H1 (cell line): Measurements from ENCODE around the gene ADGRL3. TPM values are rescaled to one million over a fixed set of nuclear protein-coding genes. Genes with fewer than 3 reads are reported as not detected.

ENCODE experiments used
- CTCF ChIA-PET: fragments of 300-600 bp; sonication (Branson Sonifier 250); formaldehyde crosslinking; loops from one replicate; lab custom pipeline; 2021; ENCODE audit not compliant: partially characterized antibody; lab: Charles Lee
- POLR2A ChIA-PET: fragments of 300-600 bp; sonication (Branson Sonifier 250); formaldehyde crosslinking; loops from one replicate; lab custom pipeline; 2021; ENCODE audit warnings: inconsistent platforms; ENCODE audit not compliant: partially characterized antibody; lab: Charles Lee
- DNase-seq, 2 experiments: peaks; one replicate each; pipeline versions ENCODE4 v3.0.0 to v3.0.0-alpha.2; 2010 to 2022; ENCODE audit warnings: low spot score in 2 of 2, low read depth in 1 of 2, mixed read lengths in 1 of 2
- FAIRE-seq: peaks from 2 replicates; lab custom pipeline; 2011; peaks lifted over from hg19 to GRCh38; lab: Jason Lieb, UNC
- H2AFZ ChIP-seq: 2 replicates; pipeline ENCODE4 v1.8.1; 2012; ENCODE audit warnings: low read length, inconsistent platforms
- H2AK5ac ChIP-seq: 2 replicates; pipeline ENCODE4 v1.6.1; 2013; ENCODE audit warnings: low read depth, low read length
- H2BK120ac ChIP-seq: replicated peaks from 2 replicates; pipeline ENCODE3; 2013; ENCODE audit warnings: low read depth, low read length, inconsistent platforms
- H2BK12ac ChIP-seq: 2 replicates; pipeline ENCODE4 v1.6.1; 2013; ENCODE audit warnings: low read depth, low read length
- H2BK15ac ChIP-seq: 2 replicates; pipeline ENCODE4 v1.6.1; 2013; ENCODE audit warnings: low read length
- H2BK20ac ChIP-seq: 2 replicates; pipeline ENCODE4 v1.6.1; 2013; ENCODE audit warnings: low read length
- H2BK5ac ChIP-seq: 2 replicates; pipeline ENCODE4 v1.6.1; 2013; ENCODE audit warnings: low read depth, low read length
- H3K14ac ChIP-seq: 2 replicates; pipeline ENCODE4 v1.6.1; 2013; ENCODE audit warnings: inconsistent platforms; ENCODE audit not compliant: insufficient read length
- H3K18ac ChIP-seq: 2 replicates; pipeline ENCODE4 v1.6.1; 2013; ENCODE audit warnings: low read length; ENCODE audit errors: extremely low read depth
- H3K23ac ChIP-seq: 2 replicates; pipeline ENCODE4 v1.6.1; 2013; ENCODE audit warnings: inconsistent platforms; ENCODE audit not compliant: insufficient read length
- H3K23me2 ChIP-seq: 2 replicates; pipeline ENCODE4 v1.6.1; 2013; ENCODE audit warnings: low read depth, low read length
- H3K27ac ChIP-seq: 2 replicates; pipeline ENCODE4 v1.6.1; 2011; ENCODE audit warnings: low read depth, low read length, inconsistent platforms
- H3K27me3 ChIP-seq, 4 experiments: replicated peaks in 1 of 4; 1 replicate in 1 of 4; 2 replicates in 3 of 4; pipeline versions ENCODE4 v1.6.1 to v1.8.1; 2011 to 2013; ENCODE audit warnings: low read length in 3 of 4, mild to moderate bottlenecking in 3 of 4, inconsistent platforms in 2 of 4, mixed read lengths in 2 of 4, moderate library complexity in 1 of 4; ENCODE audit not compliant: control insufficient read depth in 3 of 4, insufficient read depth in 3 of 4; ENCODE audit errors: extremely low read depth in 1 of 4
- H3K36me3 ChIP-seq, 4 experiments: 2 replicates each; pipeline versions ENCODE4 v1.6.1 to v1.8.1; 2011 to 2013; ENCODE audit warnings: mild to moderate bottlenecking in 4 of 4, low read length in 3 of 4, moderate library complexity in 2 of 4, control low read depth in 1 of 4, inconsistent platforms in 1 of 4; ENCODE audit not compliant: insufficient read depth in 4 of 4, control insufficient read depth in 2 of 4
- H3K4ac ChIP-seq: replicated peaks from 2 replicates; pipeline ENCODE3; 2013; ENCODE audit warnings: low read length, low read depth, mixed read lengths, inconsistent platforms; ENCODE audit not compliant: insufficient read length
- H3K4me1 ChIP-seq, 4 experiments: replicated peaks in 1 of 4; 1 replicate in 1 of 4; 2 replicates in 3 of 4; pipeline versions ENCODE4 v1.6.1 to v1.8.1; 2011 to 2013; ENCODE audit warnings: low read length in 3 of 4, inconsistent platforms in 2 of 4, mixed read lengths in 1 of 4; ENCODE audit not compliant: insufficient read depth in 4 of 4, control insufficient read depth in 3 of 4
- H3K4me2 ChIP-seq, 2 experiments: 2 replicates each; pipeline versions ENCODE4 v1.6.1 to v1.8.1; 2011 to 2013; ENCODE audit warnings: low read depth in 2 of 2, low read length in 2 of 2, control low read depth in 1 of 2, inconsistent platforms in 1 of 2, mild to moderate bottlenecking in 1 of 2; ENCODE audit not compliant: insufficient read depth in 1 of 2
- H3K4me3 ChIP-seq, 4 experiments: fragments of 200-600, 300-600 bp in 1 of 4; sonication (generic), shearing (Covaris generic), sonication (Bioruptor Twin) in 1 of 4; 2 replicates each; pipeline versions ENCODE4 v1.5.1 to v1.8.1; 2011 to 2016; ENCODE audit warnings: low read length in 4 of 4, low read depth in 3 of 4, control low read depth in 2 of 4, inconsistent platforms in 2 of 4, mild to moderate bottlenecking in 2 of 4, mixed read lengths in 1 of 4, moderate library complexity in 1 of 4; ENCODE audit not compliant: insufficient read depth in 2 of 4; ENCODE audit errors: extremely low read depth in 1 of 4
- H3K56ac ChIP-seq: replicated peaks from 2 replicates; pipeline ENCODE3; 2013; ENCODE audit warnings: low read depth, mild to moderate bottlenecking, mixed read lengths, low read length, inconsistent platforms; ENCODE audit not compliant: insufficient read length
- H3K79me1 ChIP-seq: 2 replicates; pipeline ENCODE4 v1.6.1; 2013; ENCODE audit warnings: low read depth, low read length, control low read depth
- H3K79me2 ChIP-seq, 2 experiments: 2 replicates each; pipeline versions ENCODE4 v1.6.1 to v1.8.1; 2012 to 2013; ENCODE audit warnings: low read length in 2 of 2, mild to moderate bottlenecking in 2 of 2, inconsistent platforms in 1 of 2; ENCODE audit not compliant: insufficient read depth in 2 of 2, control insufficient read depth in 1 of 2
- H3K9ac ChIP-seq, 4 experiments: replicated peaks in 1 of 4; 1 replicate in 1 of 4; 2 replicates in 3 of 4; pipeline versions ENCODE4 v1.6.1 to v1.8.1; 2011 to 2013; ENCODE audit warnings: low read depth in 3 of 4, low read length in 3 of 4, control low read depth in 2 of 4, mild to moderate bottlenecking in 2 of 4, moderate library complexity in 2 of 4, inconsistent platforms in 1 of 4; ENCODE audit errors: extremely low read depth in 1 of 4
- H3K9me3 ChIP-seq, 2 experiments: 2 replicates each; pipeline versions ENCODE4 v1.6.1 to v1.8.1; 2012 to 2013; ENCODE audit warnings: mild to moderate bottlenecking in 2 of 2, moderate library complexity in 2 of 2, control low read depth in 1 of 2, inconsistent platforms in 1 of 2, low read depth in 1 of 2, low read length in 1 of 2, mixed read lengths in 1 of 2; ENCODE audit not compliant: insufficient read depth in 2 of 2
- H4K20me1 ChIP-seq, 2 experiments: replicated peaks in 1 of 2; 2 replicates each; pipeline versions ENCODE3 to v1.8.1; 2011 to 2013; ENCODE audit warnings: inconsistent platforms in 2 of 2, low read length in 2 of 2, mild to moderate bottlenecking in 1 of 2; ENCODE audit not compliant: insufficient read depth in 2 of 2, control insufficient read depth in 1 of 2
- H4K5ac ChIP-seq: 2 replicates; pipeline ENCODE4 v1.6.1; 2013; ENCODE audit warnings: low read length, low read depth, mixed read lengths, inconsistent platforms; ENCODE audit not compliant: insufficient read length
- H4K8ac ChIP-seq: 2 replicates; pipeline ENCODE4 v1.8.0; 2013; ENCODE audit warnings: mild to moderate bottlenecking, moderate library complexity, low read length, inconsistent platforms; ENCODE audit not compliant: insufficient read depth; ENCODE audit errors: extremely low read depth
- H4K91ac ChIP-seq: replicated peaks from 2 replicates; pipeline ENCODE3; 2013; ENCODE audit warnings: low read length, mixed read lengths, inconsistent platforms; ENCODE audit not compliant: insufficient read length
- ATF3 ChIP-seq: IDR thresholded peaks from 2 replicates; pipeline ENCODE4 v1.6.1; 2011; ENCODE audit warnings: low read depth, mild to moderate bottlenecking, low read length; ENCODE audit not compliant: insufficient read depth
- BRCA1 ChIP-seq: IDR thresholded peaks from 2 replicates; pipeline ENCODE4 v1.6.1; 2012; ENCODE audit warnings: low read depth, low read length, improper control_type of control experiment
- CBX8 ChIP-seq: fragments of 300-800, 300-1000 bp; sonication (generic); IDR thresholded peaks from 2 replicates; pipeline ENCODE4 v1.7.1; 2016; ENCODE audit warnings: low read depth, low read length, borderline replicate concordance
- CHD2 ChIP-seq: IDR thresholded peaks from 2 replicates; pipeline ENCODE4 v1.6.1; 2012; ENCODE audit warnings: low read length, improper control_type of control experiment
- EZH2 ChIP-seq: fragments of 200-600 bp; sonication (generic); IDR thresholded peaks from 2 replicates; pipeline ENCODE4 v1.7.1; 2012; ENCODE audit warnings: low read depth, mild to moderate bottlenecking, moderate library complexity, low read length, inconsistent platforms; ENCODE audit not compliant: severe bottlenecking
- FOSL1 ChIP-seq: IDR thresholded peaks from 2 replicates; pipeline ENCODE4 v1.6.1; 2011; ENCODE audit warnings: mild to moderate bottlenecking, low read depth, low read length, moderate library complexity; ENCODE audit not compliant: insufficient read depth
- HDAC2 ChIP-seq, 2 experiments: fragments of 300-600 bp in 1 of 2; sonication (generic) in 1 of 2; IDR thresholded peaks; 2 replicates each; pipeline ENCODE4 v1.6.1; 2011 to 2012; ENCODE audit warnings: low read depth in 2 of 2, low read length in 2 of 2, mild to moderate bottlenecking in 2 of 2, moderate library complexity in 2 of 2, borderline replicate concordance in 1 of 2, inconsistent platforms in 1 of 2
- HDAC6 ChIP-seq: IDR thresholded peaks from one replicate; pipeline ENCODE4 v1.7.1; 2012; ENCODE audit warnings: low read depth, mild to moderate bottlenecking, inconsistent platforms, low read length, moderate library complexity
- KDM4A ChIP-seq: IDR thresholded peaks from one replicate; pipeline ENCODE4 v1.7.1; 2012; ENCODE audit warnings: low read depth, mild to moderate bottlenecking, moderate library complexity, low read length, inconsistent platforms; ENCODE audit not compliant: severe bottlenecking
- POLR2A ChIP-seq, 2 experiments: IDR thresholded peaks; 1 replicate in 1 of 2; 2 replicates in 1 of 2; pipeline ENCODE4 v1.6.1; 2011; ENCODE audit warnings: low read depth in 2 of 2, low read length in 2 of 2, mild to moderate bottlenecking in 2 of 2; ENCODE audit errors: control extremely low read depth in 1 of 2
- RFX5 ChIP-seq: IDR thresholded peaks from 2 replicates; pipeline ENCODE4 v1.6.1; 2011; ENCODE audit warnings: low read depth, low read length, improper control_type of control experiment, borderline replicate concordance
- SAP30 ChIP-seq: fragments of 300-600 bp; sonication (generic); IDR thresholded peaks from 2 replicates; pipeline ENCODE4 v1.7.1; 2012; ENCODE audit warnings: low read length, moderate library complexity, mild to moderate bottlenecking, inconsistent platforms; ENCODE audit not compliant: insufficient read depth, insufficient replicate concordance
- SP4 ChIP-seq: IDR thresholded peaks from 2 replicates; pipeline ENCODE4 v1.6.1; 2012; ENCODE audit warnings: low read length, inconsistent platforms
- ZNF274 ChIP-seq: IDR thresholded peaks from 2 replicates; pipeline ENCODE4 v1.7.0; 2012; ENCODE audit warnings: low read length, borderline replicate concordance; ENCODE audit errors: extremely low read depth
- WGBS, 2 experiments: shearing (Covaris generic) in 1 of 2; methylation state at CpG; one replicate each; pipeline versions ENCODE4 v1.1.6 to v1.1.7; 2013 to 2015; ENCODE audit warnings: low lambda C conversion rate in 2 of 2, mixed read lengths in 2 of 2, inconsistent platforms in 1 of 2, low coverage in 1 of 2, missing lambda C conversion rate in 1 of 2; ENCODE audit not compliant: insufficient replicate concordance in 2 of 2, insufficient coverage in 1 of 2, insufficient read length in 1 of 2; ENCODE audit errors: extremely low coverage in 1 of 2, missing lambda C conversion rate in 1 of 2; 5-methylcytosine and 5-hydroxymethylcytosine counted together
- polyA plus RNA-seq, 7 experiments: library from polyadenylated mRNA; depleted of rRNA in 3 of 7; stranded (reverse) in 5 of 7; unstranded in 2 of 7; fragments of >200 nt in 5 of 7; fragments of 200-250 nt in 2 of 7; gene quantifications; 1 replicate in 5 of 7; 2 replicates in 1 of 7; 4 replicates in 1 of 7; pipeline versions ENCODE4 v1.2.1 to v1.2.3, GENCODE V29; 2011 to 2013; ENCODE audit warnings: missing spikeins in 2 of 7, mixed read lengths in 2 of 7
- total RNA-seq: library from RNA; stranded (reverse); fragmentation: NEBNext Ultra II Directional; extraction: Animal tissue kit (Norgen Biotek cat#: 25700); gene quantifications from 2 replicates; pipeline ENCODE4 v1.2.1, GENCODE V29; 2021

Gene ADGRL3
- total and polyA plus RNA-seq, 2 of the 8 experiments (the other 6 are each of a cell fraction or from before 2014, with no cell fraction given): 6.6 to 13.0 TPM

- no peak overlapping the region for H2BK15ac ChIP-seq
- H2BK5ac ChIP-seq: no peak overlapping the region
- FAIRE-seq (no peak), DNase-seq (no peak)
- H3K79me2 ChIP-seq: no peaks in the 10 kb centered on the region
- H3K9ac ChIP-seq: no peak overlapping the region
- POLR2A ChIA-PET: no interaction called here
- H3K4me3 ChIP-seq: no peak overlapping the region
- no peak overlapping the region for H4K8ac ChIP-seq
- no peak overlapping the region for H2BK20ac ChIP-seq
- no peaks in the 10 kb centered on the region for H3K9me3 ChIP-seq
- no peaks in the 10 kb centered on the region for H3K23me2 ChIP-seq
- H3K4ac ChIP-seq: no peak overlapping the region
- CTCF ChIA-PET: no interaction called here
- H4K5ac ChIP-seq: no peak overlapping the region
- no peak overlapping the region for H3K27ac ChIP-seq
- no peak overlapping the region for H3K56ac ChIP-seq
- no peak overlapping the region for H2BK12ac ChIP-seq
- no peak overlapping the region for H2AFZ ChIP-seq
- no peak overlapping the region for H2BK120ac ChIP-seq
- H3K79me1 ChIP-seq: no peaks in the 10 kb centered on the region
- no peaks in the 10 kb centered on the region for H4K20me1 ChIP-seq
- H3K4me1 ChIP-seq: peaks cover 0 to 6% (median 0%) of the 10 kb centered on the region in 4 experiments; a peak in 2 of 7 replicates
- H3K27me3 ChIP-seq: no peaks in the 10 kb centered on the region
- H3K36me3 ChIP-seq: no peaks in the 10 kb centered on the region
- 95% methylated on average over 3 of the region's 3 CpGs; no CpG with 5 or more reads in 1 of the 2 experiments for WGBS, 2 experiments
- H3K4me2 ChIP-seq: no peak overlapping the region
- H2AK5ac ChIP-seq: no peak overlapping the region
- H3K23ac ChIP-seq: no peak overlapping the region
- no peak overlapping the region for H3K18ac ChIP-seq
- H4K91ac ChIP-seq: no peak overlapping the region
- H3K14ac ChIP-seq: no peak overlapping the region
- TF ChIP-seq SP4 (no peak), CBX8 (no peak), FOSL1 (no peak), KDM4A (no peak), POLR2A (IDR thresholded peaks at IDR 0.05; ENCODE audit: control extremely low read depth in 1 of 2, low read depth in 2 of 2, low read length in 2 of 2) (no peak), SAP30 (no peak), BRCA1 (no peak), ZNF274 (no peak), RFX5 (no peak), HDAC2 (IDR thresholded peaks at IDR 0.05; ENCODE audit: borderline replicate concordance in 1 of 2, low read depth in 2 of 2, low read length in 2 of 2) (no peak), EZH2 (no peak), HDAC6 (no peak), CHD2 (no peak), ATF3 (no peak)
Measured at GRCh38 chr4:61559396-61559795, 359.3 kb downstream of the ADGRL3 start.
